ENCODE results near the gene SPATA18.

DNA sequence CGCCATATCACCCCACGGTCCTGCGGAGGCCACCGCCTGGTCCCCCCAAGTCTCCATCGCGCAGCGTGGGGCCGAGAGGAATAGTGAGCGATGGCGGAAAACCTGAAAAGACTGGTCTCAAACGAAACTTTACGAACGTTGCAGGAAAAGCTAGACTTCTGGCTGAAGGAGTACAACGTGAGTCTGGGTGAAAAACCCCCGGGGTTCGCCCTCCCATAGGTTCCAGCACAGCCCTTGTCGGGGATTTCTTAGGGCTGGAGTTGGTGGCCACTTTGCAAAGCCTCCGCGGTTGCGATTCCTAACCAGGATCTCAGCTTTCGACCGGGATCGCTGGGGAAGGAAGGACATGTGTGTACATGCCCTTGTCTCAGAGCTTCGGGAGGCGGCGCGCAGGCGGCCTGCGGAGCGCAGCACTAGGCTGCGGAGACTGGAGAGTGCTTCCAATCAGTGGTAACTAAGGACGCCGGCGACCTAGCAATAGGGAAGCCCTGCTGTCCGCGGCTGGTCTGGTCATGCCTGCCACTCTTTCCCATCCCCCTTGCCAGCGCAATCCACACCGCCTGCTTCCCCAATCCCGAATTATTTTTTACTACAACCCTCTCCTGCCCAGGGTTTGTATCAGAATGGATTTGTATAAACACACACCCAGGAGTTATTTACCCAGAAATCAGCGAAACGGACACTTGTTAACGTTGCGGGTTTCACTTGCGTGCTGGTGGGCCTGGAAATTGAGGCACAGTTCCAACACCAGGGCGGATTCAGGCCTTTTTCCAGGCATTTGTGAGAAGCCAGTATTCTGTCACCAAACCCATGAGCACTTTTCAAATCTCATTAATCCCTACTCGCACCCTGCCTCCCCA, 741 bp downstream of the SPATA18 start:
- TF ChIP-seq, protein P1, sequence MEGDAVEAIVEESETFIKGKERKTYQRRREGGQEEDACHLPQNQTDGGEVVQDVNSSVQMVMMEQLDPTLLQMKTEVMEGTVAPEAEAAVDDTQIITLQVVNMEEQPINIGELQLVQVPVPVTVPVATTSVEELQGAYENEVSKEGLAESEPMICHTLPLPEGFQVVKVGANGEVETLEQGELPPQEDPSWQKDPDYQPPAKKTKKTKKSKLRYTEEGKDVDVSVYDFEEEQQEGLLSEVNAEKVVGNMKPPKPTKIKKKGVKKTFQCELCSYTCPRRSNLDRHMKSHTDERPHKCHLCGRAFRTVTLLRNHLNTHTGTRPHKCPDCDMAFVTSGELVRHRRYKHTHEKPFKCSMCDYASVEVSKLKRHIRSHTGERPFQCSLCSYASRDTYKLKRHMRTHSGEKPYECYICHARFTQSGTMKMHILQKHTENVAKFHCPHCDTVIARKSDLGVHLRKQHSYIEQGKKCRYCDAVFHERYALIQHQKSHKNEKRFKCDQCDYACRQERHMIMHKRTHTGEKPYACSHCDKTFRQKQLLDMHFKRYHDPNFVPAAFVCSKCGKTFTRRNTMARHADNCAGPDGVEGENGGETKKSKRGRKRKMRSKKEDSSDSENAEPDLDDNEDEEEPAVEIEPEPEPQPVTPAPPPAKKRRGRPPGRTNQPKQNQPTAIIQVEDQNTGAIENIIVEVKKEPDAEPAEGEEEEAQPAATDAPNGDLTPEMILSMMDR (IDR thresholded peaks at IDR 0.05) = no peak
- TF ChIP-seq EZH2 (IDR thresholded peaks at IDR 0.05; ENCODE audit: borderline replicate concordance, insufficient read depth, low read depth, low read length, poor library complexity, severe bottlenecking) = no peak
